A549 (cell line): ENCODE measurements around the gene PCDHGB1.

Experiments
- ZFP36 ChIP-seq: fragments of 450-650 bp; IDR thresholded peaks from 2 replicates; pipeline ENCODE4 v1.6.1; 2014; ENCODE audit warnings: borderline replicate concordance; ENCODE audit not compliant: partially characterized antibody
- TF ChIP-seq, protein P1 (sequence below): fragments of >200 bp; sonication (Bioruptor Twin); formaldehyde crosslinking; IDR thresholded peaks from 3 replicates; pipeline ENCODE4 v1.5.1; 2016

DNA sequence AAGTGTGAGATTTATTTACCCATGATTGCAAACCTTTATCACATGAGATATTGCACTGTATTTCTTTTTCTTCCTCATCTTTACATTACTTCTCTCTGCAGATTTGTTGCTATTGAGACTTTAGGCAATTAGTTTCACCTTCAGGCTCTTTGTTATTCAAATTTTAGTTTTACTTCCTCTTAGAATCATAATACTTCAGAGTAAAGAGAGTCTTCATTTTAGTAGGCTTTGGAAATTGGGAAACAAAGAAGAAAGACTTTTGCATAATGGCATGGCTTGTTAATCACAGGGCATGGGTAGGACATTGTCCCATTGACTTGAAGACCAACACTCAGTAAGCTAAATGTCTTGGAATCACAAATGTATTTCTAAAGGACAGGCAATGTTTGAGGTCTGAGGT lies 12.8 kb downstream of the PCDHGB1 start:
- no peak for TF ChIP-seq ZFP36
- TF ChIP-seq, protein P1, sequence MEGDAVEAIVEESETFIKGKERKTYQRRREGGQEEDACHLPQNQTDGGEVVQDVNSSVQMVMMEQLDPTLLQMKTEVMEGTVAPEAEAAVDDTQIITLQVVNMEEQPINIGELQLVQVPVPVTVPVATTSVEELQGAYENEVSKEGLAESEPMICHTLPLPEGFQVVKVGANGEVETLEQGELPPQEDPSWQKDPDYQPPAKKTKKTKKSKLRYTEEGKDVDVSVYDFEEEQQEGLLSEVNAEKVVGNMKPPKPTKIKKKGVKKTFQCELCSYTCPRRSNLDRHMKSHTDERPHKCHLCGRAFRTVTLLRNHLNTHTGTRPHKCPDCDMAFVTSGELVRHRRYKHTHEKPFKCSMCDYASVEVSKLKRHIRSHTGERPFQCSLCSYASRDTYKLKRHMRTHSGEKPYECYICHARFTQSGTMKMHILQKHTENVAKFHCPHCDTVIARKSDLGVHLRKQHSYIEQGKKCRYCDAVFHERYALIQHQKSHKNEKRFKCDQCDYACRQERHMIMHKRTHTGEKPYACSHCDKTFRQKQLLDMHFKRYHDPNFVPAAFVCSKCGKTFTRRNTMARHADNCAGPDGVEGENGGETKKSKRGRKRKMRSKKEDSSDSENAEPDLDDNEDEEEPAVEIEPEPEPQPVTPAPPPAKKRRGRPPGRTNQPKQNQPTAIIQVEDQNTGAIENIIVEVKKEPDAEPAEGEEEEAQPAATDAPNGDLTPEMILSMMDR, result no peak
